ENCODE measurements around the gene CTBP2.

The CTBP2 gene

DNA sequence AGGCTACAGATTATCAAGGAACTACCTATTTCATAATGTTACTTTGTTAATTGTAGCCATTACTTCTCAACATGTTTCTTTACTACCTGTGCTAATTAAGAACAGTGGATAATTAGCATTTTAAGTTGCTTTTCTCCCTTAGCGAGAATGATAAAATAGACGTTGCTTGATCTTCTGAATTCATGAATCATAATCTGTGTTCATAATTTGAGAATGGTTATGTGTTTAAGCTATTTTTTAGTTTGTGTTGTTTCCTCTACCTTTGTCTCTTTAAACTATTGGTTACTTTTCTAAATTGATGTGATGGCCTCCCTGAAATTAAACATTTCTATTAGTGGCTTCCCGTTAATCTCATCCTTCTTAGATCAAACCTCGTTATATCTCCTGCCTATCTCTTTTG lies 218.5 kb downstream of the CTBP2 start, which contains the start of gene ZRANB1:
Gene ZRANB1 (plus strand): TSS at position 301 of the 400 bp plus-strand sequence. CDS start 371 bp downstream, outside the sequence.
- no peak for DNase-seq (ENCODE audit: low read depth in 2 of 2)

DNA sequence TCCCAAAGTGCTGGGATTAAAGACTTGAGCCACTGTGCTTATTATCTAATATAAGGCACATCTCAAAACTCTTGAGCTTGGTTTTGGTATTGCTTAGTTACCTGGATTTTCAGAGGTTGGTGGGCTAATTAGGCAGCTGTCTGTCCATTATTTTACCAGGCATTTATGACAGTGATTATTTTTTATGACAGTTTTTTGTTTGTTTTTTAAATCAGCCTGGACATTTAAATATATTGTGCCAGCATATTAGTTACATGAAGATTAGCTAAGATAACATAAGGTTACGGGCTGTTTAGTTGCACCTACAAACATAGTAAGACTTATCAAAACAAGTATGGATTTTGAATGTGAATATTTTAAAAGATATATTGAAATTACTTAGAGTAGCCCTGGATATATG lies 221.1 kb downstream of the CTBP2 start:
- DNase-seq (ENCODE audit: low read depth in 2 of 2): no peak

DNA sequence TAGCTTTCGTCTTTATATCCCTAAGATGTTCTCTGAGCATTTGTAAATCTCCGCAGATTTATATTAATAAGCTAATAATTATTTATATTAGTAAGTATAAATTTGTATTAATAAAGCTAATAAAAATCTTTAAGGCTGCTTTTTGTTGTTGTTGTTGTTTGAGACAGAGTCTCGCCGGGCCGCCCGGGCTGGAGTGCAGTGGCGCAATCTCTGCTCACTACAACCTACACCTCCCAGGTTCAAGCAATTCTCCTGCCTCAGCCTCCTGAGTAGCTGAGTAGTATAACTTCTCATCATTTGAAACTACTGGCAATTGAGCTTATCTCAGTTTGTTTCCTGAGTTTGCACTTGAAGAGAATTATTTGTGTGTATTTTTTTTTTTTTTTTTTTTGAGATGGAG lies 223.6 kb downstream of the CTBP2 start:
- no peak for DNase-seq (ENCODE audit: low read depth in 2 of 2)

DNA sequence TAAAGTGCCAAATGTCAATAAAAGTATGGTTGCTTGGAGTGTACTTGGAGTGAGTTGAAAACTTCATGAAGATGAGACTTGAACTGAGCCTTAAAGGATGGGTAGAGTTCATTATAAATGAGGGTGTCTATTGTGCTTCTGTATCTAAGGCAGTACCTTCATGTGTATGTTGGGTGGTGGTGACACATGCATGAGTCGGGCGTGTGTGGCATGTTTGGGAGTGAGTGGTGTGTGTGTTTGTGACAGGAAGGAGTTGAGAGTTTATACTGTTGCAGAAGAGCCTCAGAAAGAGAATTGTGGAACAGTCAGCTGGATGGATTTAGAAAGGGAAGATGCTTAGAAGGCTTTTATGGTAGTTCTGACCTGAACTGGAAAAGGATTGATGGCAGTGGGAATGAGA lies 224.4 kb downstream of the CTBP2 start:
- no peak for DNase-seq (ENCODE audit: low read depth in 2 of 2)

All from stimulated activated CD8-positive, alpha-beta memory T cell treated with anti-CD3 and anti-CD28 coated beads, Interleukin-7, amount 100 ng/mL, for 1 hour (primary cell).